Pancreas (tissue), 10 donors: Measurements from ENCODE around the gene DNM1. TPM values are rescaled to one million over a fixed set of nuclear protein-coding genes. Genes with fewer than 3 reads are reported as not detected.
A peak's percentile ranks its signal among the peaks of the same experiment; 100 is the strongest.

Experiments
- ATAC-seq, 4 donors: fragments of 200-7000 bp; cut with Tn5 transposase; one replicate each; pipeline versions ENCODE4 v1.8.0 to v1.9.1; 2020; ENCODE audit warnings: mild to moderate bottlenecking in 4 of 4, moderate library complexity in 4 of 4
- DNase-seq, 6 donors: peaks; one replicate each; pipeline ENCODE4 v3.0.0-alpha.2; 2020
- FAIRE-seq: peaks from 2 replicates; lab custom pipeline; 2012; peaks lifted over from hg19 to GRCh38; lab: Jason Lieb, UNC
- H3K27ac ChIP-seq, 4 donors: fragments of 200-600 bp; sonication (generic); 1 replicate in 3 of 4; 2 replicates in 1 of 4; pipeline versions ENCODE4 v1.5.0 to v1.8.0; 2020
- H3K27me3 ChIP-seq, 4 donors: fragments of 200-600 bp; one replicate each; pipeline ENCODE4 v1.8.0; 2021
- H3K36me3 ChIP-seq, 3 donors: fragments of 200-600 bp; sonication (generic) in 1 of 3; one replicate each; pipeline versions ENCODE4 v1.5.0 to v1.8.0; 2020 to 2021
- H3K4me1 ChIP-seq, 3 donors: fragments of 200-600 bp; one replicate each; pipeline ENCODE4 v1.8.0; 2021
- H3K4me3 ChIP-seq, 4 donors: fragments of 200-600 bp; sonication (generic) in 2 of 4; one replicate each; pipeline versions ENCODE4 v1.5.0 to v1.8.0; 2020 to 2021
- H3K9me3 ChIP-seq, 4 donors: fragments of 200-600 bp; one replicate each; pipeline ENCODE4 v1.8.0; 2021
- WGBS, 2 donors: extraction: QIAGEN DNeasy Blood & Tissue Kit; methylation state at CpG; one replicate each; pipeline ENCODE4 v1.1.7; 2013; 5-methylcytosine and 5-hydroxymethylcytosine counted together
- intact Hi-C, 3 donors: fragments of 100-400 bp; cut with DNase I; formaldehyde crosslinking; loops; one replicate each; pipeline versions ENCODE4 v1.11.1 to v1.14.2; 2022
- polyA plus RNA-seq, 2 donors: library from polyadenylated mRNA; stranded (reverse); fragments of 200-250 nt; gene quantifications; one replicate each; pipeline ENCODE4 v1.2.3, GENCODE V29; 2013
- total RNA-seq, 6 donors: library from RNA; stranded (reverse); fragmentation: NEBNext Ultra II Directional in 4 of 6; extraction: Animal tissue kit (Norgen Biotek cat#: 25700) in 4 of 6; gene quantifications; one replicate each; pipeline versions ENCODE4 v1.2.1 to v1.2.4, GENCODE V29; 2021 to 2023
- TF ChIP-seq, protein P1 (sequence below), 4 donors: fragments of 200-600 bp; sonication (generic) in 3 of 4; IDR thresholded peaks; one replicate each; pipeline versions ENCODE4 v1.5.0 to v1.8.0; 2021; ENCODE audit warnings: antibody characterized with exemption in 4 of 4
- donor health status: healthy with polysubstance abuse.
- donor health status: DM: no; HTN: no; CAD: no; lungs with moderate emphysema.
- donor health status: DM: no; HTN: no; CAD: no.
- donor health status: control.
- donor health status: control.
- donor health status: Bipolar disorder and iron deficiency.
- donor health status: DM: yes; HTN: yes; CAD: no.
- donor health status: DM: no; HTN: no; CAD: no.
- donor health status: DM: no; HTN: no; CAD: no.
- donor health status: DM: yes; HTN: yes; CAD: no.

DNM1 gene
- total and polyA plus RNA-seq, 8 donors = 5.8 to 23.1 (median 12.3) TPM

DNA sequence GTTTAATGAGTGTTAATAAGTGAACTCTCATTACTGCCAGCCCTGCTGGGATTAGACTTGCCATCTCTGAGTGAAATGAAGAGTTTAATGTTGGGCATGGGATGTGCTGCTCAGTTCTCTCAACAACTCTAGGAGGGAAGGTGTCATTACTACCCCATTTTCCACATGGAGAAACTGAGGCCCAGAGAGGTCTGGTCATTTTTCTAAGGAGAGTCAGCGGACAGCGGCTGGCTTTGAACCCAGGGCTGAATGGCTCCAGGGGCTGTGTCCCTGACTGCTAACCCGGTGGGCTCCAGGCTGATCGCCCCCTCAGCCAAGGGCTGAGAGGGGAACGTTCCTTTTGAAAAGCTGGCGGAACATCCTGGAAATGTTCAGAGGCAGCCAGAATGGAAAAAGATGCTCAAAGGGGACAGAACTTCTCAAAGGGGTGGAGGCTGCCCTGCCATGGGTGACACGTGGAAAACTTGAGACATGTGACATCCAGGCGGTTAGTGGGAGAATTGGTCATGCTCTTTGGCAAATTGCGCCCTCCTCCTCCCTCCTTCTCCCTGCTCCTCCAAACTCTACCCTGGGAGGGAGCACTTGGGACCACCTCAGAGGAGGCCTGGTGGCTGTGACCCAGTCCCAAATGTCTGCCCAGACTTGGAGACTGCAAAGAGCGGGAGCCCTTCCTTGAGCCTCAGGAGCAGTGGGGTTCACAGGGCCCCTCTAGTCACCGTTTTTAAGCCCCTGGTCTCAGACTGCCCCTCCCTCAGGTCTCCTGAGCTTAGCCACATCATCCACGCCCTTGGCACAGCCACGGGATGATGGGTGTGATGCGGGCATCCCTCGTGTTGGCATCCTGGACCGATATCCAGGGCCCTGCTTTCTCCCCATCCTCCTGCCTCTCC, 28.7 kb downstream of the DNM1 start:
- intact Hi-C loops = no loop called here
- Histone ChIP-seq H3K4me1 (no peaks in the 10 kb centered on the region), H3K27me3 (no peaks in the 10 kb centered on the region), H3K4me3 (no peak overlapping the region), H3K27ac (no peak overlapping the region), H3K36me3 (no peaks in the 10 kb centered on the region), H3K9me3 (no peaks in the 10 kb centered on the region)
- ATAC-seq (peak in 2 of 4 donors; percentile 11 to 30), DNase-seq (no peak), FAIRE-seq (no peak)
- TF ChIP-seq, protein P1, sequence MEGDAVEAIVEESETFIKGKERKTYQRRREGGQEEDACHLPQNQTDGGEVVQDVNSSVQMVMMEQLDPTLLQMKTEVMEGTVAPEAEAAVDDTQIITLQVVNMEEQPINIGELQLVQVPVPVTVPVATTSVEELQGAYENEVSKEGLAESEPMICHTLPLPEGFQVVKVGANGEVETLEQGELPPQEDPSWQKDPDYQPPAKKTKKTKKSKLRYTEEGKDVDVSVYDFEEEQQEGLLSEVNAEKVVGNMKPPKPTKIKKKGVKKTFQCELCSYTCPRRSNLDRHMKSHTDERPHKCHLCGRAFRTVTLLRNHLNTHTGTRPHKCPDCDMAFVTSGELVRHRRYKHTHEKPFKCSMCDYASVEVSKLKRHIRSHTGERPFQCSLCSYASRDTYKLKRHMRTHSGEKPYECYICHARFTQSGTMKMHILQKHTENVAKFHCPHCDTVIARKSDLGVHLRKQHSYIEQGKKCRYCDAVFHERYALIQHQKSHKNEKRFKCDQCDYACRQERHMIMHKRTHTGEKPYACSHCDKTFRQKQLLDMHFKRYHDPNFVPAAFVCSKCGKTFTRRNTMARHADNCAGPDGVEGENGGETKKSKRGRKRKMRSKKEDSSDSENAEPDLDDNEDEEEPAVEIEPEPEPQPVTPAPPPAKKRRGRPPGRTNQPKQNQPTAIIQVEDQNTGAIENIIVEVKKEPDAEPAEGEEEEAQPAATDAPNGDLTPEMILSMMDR (IDR thresholded peaks at IDR 0.05) = no peak
- WGBS, 2 donors = 63 to 73% methylated on average over 16 of the region's 16 CpGs

DNA sequence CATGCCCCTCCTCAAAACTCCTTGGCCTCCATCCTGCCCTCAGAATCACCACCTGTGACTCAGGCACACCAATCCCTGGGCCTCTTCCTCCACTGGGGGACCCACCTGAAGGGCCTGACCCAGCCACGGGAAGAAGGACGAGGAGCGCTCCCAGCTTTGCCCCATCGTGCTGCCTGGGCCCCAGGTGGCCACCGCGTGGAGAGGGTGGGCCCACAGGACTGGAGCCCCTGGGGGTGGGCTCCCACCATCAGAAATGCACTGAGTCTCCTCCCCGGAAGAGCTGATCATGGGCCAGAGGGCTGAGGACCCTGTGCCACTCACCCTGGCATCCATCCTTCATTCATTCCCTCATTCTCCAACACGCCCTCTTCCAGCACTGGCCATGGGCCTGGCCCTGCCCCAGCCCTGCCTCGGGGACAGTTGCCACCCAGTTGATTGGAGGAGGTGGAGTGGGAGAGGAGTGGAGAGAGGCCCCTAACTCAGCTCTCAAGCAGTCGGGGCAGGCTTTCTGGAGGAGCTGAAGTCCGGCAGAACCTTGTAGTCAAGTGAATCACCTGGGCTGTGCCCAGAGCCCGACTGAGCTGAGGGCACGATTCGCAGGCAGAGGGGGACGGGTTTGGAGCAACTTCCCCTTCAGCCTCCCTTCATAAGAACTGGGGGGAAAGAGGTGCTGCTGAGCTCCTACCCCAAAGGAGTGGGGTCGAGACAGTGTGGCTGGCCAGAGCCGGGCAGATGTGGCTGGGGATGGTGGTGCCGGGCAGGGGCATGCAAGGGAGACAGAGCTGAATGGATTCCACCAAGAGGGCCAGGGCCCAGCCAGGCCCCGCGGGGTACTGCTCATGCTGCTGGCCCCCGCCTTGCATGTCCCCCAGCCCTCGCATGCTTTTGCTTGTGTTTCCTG, 29.6 kb downstream of the DNM1 start:
- FAIRE-seq = no peak
- no peak overlapping the region for H3K27ac ChIP-seq
- WGBS, 2 donors = 68 to 75% methylated on average over 18 to 22 of the region's 22 CpGs
- no peak for DNase-seq
- intact Hi-C loops = no loop called here
- H3K36me3 ChIP-seq = no peaks in the 10 kb centered on the region
- no peaks in the 10 kb centered on the region for H3K4me1 ChIP-seq
- no peaks in the 10 kb centered on the region for H3K9me3 ChIP-seq
- H3K27me3 ChIP-seq = no peaks in the 10 kb centered on the region
- no peak overlapping the region for H3K4me3 ChIP-seq
- TF ChIP-seq, protein P1 (IDR thresholded peaks at IDR 0.05) = no peak
- ATAC-seq = no peak

GRCh38 chr9:128233817-128234406, 30.7 kb downstream of the DNM1 start:
- Histone ChIP-seq H3K27me3 (no peaks in the 10 kb centered on the region), H3K27ac (no peak overlapping the region), H3K9me3 (no peaks in the 10 kb centered on the region), H3K4me3 (no peak overlapping the region), H3K4me1 (no peaks in the 10 kb centered on the region), H3K36me3 (no peaks in the 10 kb centered on the region)
- 69 to 79% methylated on average over 28 of the region's 28 CpGs for WGBS, 2 donors
- ATAC-seq (no peak), DNase-seq (peak in 2 of 6 donors; percentile 11 to 64), FAIRE-seq (no peak)
- intact Hi-C loops = no loop called here
- TF ChIP-seq, protein P1 (IDR thresholded peaks at IDR 0.05) = no peak

GRCh38 chr9:128242124-128242523, 38.9 kb downstream of the DNM1 start:
- no peaks in the 10 kb centered on the region for H3K36me3 ChIP-seq
- DNase-seq (no peak), FAIRE-seq (no peak), ATAC-seq (no peak)
- H3K4me1 ChIP-seq = no peaks in the 10 kb centered on the region
- WGBS, 2 donors = 80 to 95% methylated on average over 4 of the region's 4 CpGs
- intact Hi-C loops = no loop called here
- H3K4me3 ChIP-seq = no peak overlapping the region
- H3K27ac ChIP-seq = no peak overlapping the region
- H3K9me3 ChIP-seq = no peaks in the 10 kb centered on the region
- TF ChIP-seq, protein P1 (IDR thresholded peaks at IDR 0.05) = no peak
- H3K27me3 ChIP-seq = no peaks in the 10 kb centered on the region
